HAP-1 (cell line): Measurements from ENCODE around the gene COL13A1.

Experiments
- DNase-seq, 2 experiments: peaks; one replicate each; pipeline ENCODE4 v3.0.0-alpha.2; 2016 to 2020; ENCODE audit warnings: low spot score in 2 of 2
- H3K27me3 ChIP-seq: fragments of 250-450 bp; sonication (Bioruptor Pico); 2 replicates; pipeline ENCODE4 v1.5.1; 2020; ENCODE audit warnings: low read depth, mild to moderate bottlenecking, moderate library complexity
- H3K36me3 ChIP-seq: fragments of 250-450 bp; sonication (Bioruptor Pico); replicated peaks from 2 replicates; pipeline ENCODE4 v1.5.1; 2020; ENCODE audit warnings: mild to moderate bottlenecking
- H3K4me1 ChIP-seq: fragments of 250-450 bp; sonication (Bioruptor Pico); 2 replicates; pipeline ENCODE4 v1.5.1; 2020; ENCODE audit warnings: mild to moderate bottlenecking
- H3K4me3 ChIP-seq: fragments of 250-450 bp; sonication (Bioruptor Pico); 2 replicates; pipeline ENCODE4 v1.5.1; 2020; ENCODE audit warnings: mild to moderate bottlenecking, moderate library complexity
- H3K9me3 ChIP-seq: fragments of 250-450 bp; sonication (Bioruptor Pico); 2 replicates; pipeline ENCODE4 v1.5.1; 2020; ENCODE audit warnings: mild to moderate bottlenecking, moderate library complexity
- in situ Hi-C: fragments of 300-500 bp; cut with MboI; formaldehyde crosslinking; loops from 3 replicates; pipeline ENCODE4 v1.14.3; 2020; ENCODE audit warnings: low sequenced_read_pairs, inconsistent platforms, mixed read lengths

Gene COL13A1

GRCh38 chr10:69918036-69918435, 116.3 kb downstream of the COL13A1 start:
- Histone ChIP-seq H3K9me3 (no peaks in the 10 kb centered on the region), H3K4me3 (no peak overlapping the region), H3K4me1 (no peaks in the 10 kb centered on the region), H3K36me3 (no peaks in the 10 kb centered on the region), H3K27me3 (peaks cover 2% of the 10 kb centered on the region)
- in situ Hi-C loops = loop anchor here (10.0 kb wide), 1 partner anchor 273 kb away; no protein-coding TSS in a partner anchor
- no peak for DNase-seq

GRCh38 chr10:69919250-69919649, 117.5 kb downstream of the COL13A1 start:
- Histone ChIP-seq H3K9me3 (no peaks in the 10 kb centered on the region), H3K4me1 (no peaks in the 10 kb centered on the region), H3K4me3 (no peak overlapping the region), H3K27me3 (peaks cover 2% of the 10 kb centered on the region), H3K36me3 (no peaks in the 10 kb centered on the region)
- in situ Hi-C loops = loop anchor here (10.0 kb wide), 1 partner anchor 274 kb away; no protein-coding TSS in a partner anchor
- DNase-seq = no peak

DNA sequence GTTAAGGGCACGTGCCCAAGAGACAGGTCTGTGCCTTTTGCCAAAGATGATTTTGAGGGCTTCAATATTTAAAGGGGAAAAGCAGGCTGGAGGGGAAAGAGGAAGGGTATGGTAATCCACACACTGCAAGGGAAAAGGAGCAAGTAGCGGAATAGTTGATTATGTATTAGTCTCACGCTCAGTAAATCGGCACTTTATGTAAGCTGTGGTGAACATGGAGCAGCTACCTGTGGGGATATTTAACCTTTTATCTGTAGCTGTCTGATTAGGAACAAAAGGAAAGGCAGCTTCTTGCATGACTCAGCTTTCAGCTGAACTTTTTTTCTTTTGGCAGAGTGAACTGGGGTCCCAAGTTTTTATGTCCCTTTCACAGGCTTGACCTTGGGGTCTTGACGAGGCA, 123.4 kb downstream of the COL13A1 start:
- peaks cover 2% of the 10 kb centered on the region; the same call in 1 of the 2 replicates for H3K27me3 ChIP-seq
- no peaks in the 10 kb centered on the region for H3K9me3 ChIP-seq
- no peak overlapping the region for H3K4me3 ChIP-seq
- DNase-seq = no peak
- in situ Hi-C loops = no loop called here
- no peaks in the 10 kb centered on the region for H3K4me1 ChIP-seq
- H3K36me3 ChIP-seq = no peaks in the 10 kb centered on the region

GRCh38 chr10:69928339-69928738, 126.6 kb downstream of the COL13A1 start:
- H3K27me3 ChIP-seq = peaks cover 2% of the 10 kb centered on the region; the same call in 1 of the 2 replicates
- H3K9me3 ChIP-seq = no peaks in the 10 kb centered on the region
- H3K36me3 ChIP-seq = no peaks in the 10 kb centered on the region
- DNase-seq = no peak
- no peak overlapping the region for H3K4me3 ChIP-seq
- in situ Hi-C loops = no loop called here
- no peaks in the 10 kb centered on the region for H3K4me1 ChIP-seq

DNA sequence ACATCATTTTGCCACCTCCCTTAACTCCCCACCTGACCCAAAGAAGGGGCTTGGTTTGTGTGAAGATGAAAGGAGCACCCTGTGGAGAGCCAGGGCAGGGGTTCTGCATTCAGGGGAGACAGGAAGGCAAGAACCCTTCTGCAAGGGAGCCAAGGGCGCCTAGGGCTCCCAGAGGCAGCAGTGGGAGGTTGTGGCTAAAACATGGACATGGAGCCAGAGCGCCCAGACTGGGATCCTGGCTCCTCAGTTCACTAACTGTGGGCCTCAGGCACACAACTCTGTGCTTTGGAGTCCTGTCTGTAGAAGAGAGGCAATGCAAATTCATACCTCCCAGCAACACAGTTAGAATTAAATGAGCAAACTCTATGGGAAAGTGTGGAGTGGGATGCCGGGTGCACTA, 127.9 kb downstream of the COL13A1 start:
- H3K4me3 ChIP-seq = no peak overlapping the region
- H3K4me1 ChIP-seq = no peaks in the 10 kb centered on the region
- DNase-seq = no peak
- H3K27me3 ChIP-seq = peaks cover 12% of the 10 kb centered on the region
- no peaks in the 10 kb centered on the region for H3K9me3 ChIP-seq
- no peaks in the 10 kb centered on the region for H3K36me3 ChIP-seq
- in situ Hi-C loops = no loop called here

DNA sequence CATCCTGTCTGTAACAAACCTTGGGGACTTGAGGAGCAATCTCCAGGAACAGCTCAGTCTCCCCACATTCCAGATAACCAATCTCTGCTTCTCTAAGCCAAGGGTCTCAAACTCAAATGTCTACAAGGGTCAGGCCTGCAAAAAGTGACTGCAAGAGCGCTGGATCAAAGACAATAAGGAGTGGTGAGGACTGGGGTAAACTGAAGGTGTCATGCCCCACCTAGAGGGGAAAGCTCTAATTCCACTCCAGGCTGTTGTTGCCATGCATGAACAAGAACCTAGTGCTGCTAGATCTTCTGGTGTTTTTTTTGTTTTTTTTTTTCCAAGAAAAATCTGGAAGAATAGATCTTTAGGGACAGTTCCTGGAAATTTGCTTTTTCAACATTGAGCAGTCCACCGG, 133.1 kb downstream of the COL13A1 start:
- H3K4me1 ChIP-seq = no peaks in the 10 kb centered on the region
- no peak overlapping the region for H3K4me3 ChIP-seq
- H3K9me3 ChIP-seq = no peaks in the 10 kb centered on the region
- DNase-seq = no peak
- H3K36me3 ChIP-seq = no peaks in the 10 kb centered on the region
- in situ Hi-C loops = no loop called here
- H3K27me3 ChIP-seq = peaks cover 32% of the 10 kb centered on the region

DNA sequence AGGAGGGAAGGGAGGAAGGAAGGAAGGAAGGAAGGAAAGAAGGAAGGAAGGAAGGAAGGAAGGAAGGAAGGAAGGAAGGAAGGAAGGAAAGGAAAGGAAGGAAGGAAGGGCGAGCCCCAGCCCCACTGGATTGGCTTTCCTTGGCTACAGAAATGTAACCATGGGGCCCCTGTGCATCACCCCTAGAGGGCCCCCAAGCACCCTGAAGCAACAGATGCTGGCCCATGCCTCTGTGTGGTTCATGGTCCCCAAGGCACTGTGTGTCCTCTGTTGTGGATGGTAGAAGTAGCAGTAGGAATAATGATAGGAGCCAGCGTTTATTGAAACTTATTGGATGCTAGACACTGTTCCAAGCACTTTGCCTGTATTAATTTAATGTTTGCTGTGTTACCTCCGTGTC, 134.4 kb downstream of the COL13A1 start:
- Histone ChIP-seq H3K36me3 (no peaks in the 10 kb centered on the region), H3K9me3 (no peaks in the 10 kb centered on the region), H3K27me3 (peaks cover 40% of the 10 kb centered on the region), H3K4me1 (no peaks in the 10 kb centered on the region), H3K4me3 (no peak overlapping the region)
- DNase-seq = no peak
- in situ Hi-C loops = no loop called here

DNA sequence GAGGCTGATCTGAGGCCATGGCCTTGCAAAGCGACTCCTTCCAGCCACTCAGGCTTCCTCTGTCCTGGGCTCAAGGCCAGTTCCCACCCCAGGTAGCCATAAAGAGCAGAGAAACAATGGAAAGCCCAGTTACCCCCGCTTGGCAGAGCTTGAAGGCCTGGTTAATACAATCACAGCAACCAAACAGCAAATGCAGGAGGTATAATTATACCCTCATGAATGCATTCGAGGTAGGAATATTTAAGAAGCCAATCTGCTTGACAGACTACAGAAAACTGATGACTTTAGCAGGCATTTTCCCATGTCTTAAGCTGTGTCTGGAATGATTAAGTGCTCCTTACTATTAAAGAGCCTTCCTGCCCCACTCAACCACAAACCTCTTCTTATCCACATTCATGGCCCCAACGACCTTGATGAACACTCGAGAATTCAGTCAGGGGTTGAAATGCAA, 136.9 kb downstream of the COL13A1 start:
- H3K36me3 ChIP-seq = no peaks in the 10 kb centered on the region
- in situ Hi-C loops = no loop called here

DNA sequence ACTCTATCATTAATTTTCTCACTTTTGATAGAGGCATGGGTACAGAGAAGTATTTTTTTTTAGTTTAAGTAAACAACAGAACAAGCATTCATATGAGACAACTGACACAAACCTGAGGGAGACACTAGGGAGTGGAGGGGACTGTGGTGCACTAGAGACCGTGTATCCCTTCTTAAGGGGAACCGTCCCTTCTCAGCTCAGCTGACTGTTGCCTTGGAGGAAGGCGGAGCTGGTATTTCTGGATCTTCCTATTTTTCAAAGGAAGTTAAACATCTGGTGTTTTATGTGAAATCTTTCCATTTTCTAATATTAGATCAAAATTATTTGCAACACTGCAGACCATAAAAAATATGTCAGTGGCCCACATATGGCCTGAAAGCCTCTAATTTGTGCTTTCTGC, 137.4 kb downstream of the COL13A1 start:
- H3K36me3 ChIP-seq = no peaks in the 10 kb centered on the region
- H3K27me3 ChIP-seq = peaks cover 32% of the 10 kb centered on the region
- H3K4me1 ChIP-seq = no peaks in the 10 kb centered on the region
- no peak overlapping the region for H3K4me3 ChIP-seq
- H3K9me3 ChIP-seq = no peaks in the 10 kb centered on the region
- no peak for DNase-seq
- in situ Hi-C loops = no loop called here

More for the DNA sequence above, 136.9 kb downstream of the COL13A1 start:
- H3K9me3 ChIP-seq = no peaks in the 10 kb centered on the region
- H3K27me3 ChIP-seq = peaks cover 35% of the 10 kb centered on the region
- no peak for DNase-seq
- no peak overlapping the region for H3K4me3 ChIP-seq
- no peaks in the 10 kb centered on the region for H3K4me1 ChIP-seq

GRCh38 chr10:69939481-69939880, 137.8 kb downstream of the COL13A1 start:
- H3K27me3 ChIP-seq = peaks cover 29% of the 10 kb centered on the region
- no peaks in the 10 kb centered on the region for H3K4me1 ChIP-seq
- no peaks in the 10 kb centered on the region for H3K9me3 ChIP-seq
- H3K4me3 ChIP-seq = no peak overlapping the region
- H3K36me3 ChIP-seq = no peaks in the 10 kb centered on the region
- in situ Hi-C loops = no loop called here
- no peak for DNase-seq

- Histone ChIP-seq H3K9me3 (no peaks in the 10 kb centered on the region), H3K4me1 (no peaks in the 10 kb centered on the region), H3K36me3 (no peaks in the 10 kb centered on the region), H3K4me3 (no peak overlapping the region), H3K27me3 (peaks cover 25% of the 10 kb centered on the region)
- in situ Hi-C loops = no loop called here
- no peak for DNase-seq
These were observed 140.0 kb downstream of the COL13A1 start for GRCh38 chr10:69941730-69942129.

DNA sequence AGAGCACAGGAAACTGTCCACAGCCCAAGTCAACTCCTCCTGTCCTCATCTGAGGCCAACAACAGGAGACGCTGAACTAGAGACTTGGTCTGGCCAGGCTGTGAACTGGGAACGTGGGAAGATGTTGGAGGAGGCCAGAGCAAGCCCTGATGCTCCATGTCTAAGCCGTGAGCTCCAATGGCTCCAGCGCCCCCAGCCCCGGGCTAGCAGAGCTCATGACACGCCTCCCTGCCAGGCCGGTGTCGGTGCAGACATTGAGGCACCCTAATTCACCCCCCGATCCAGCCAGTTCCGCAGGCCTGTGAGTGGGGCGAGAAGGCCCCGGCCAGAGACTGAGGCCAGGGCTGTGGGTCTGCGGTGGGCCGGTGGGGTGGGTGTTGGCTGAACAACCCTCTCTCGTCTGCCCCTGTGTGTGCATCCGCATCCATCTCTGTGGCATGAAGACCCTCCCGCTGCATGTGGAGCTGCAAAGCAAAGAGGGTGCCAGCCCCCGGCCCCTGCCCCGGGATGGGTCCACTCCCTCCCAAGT, 141.7 kb downstream of the COL13A1 start:
- in situ Hi-C loops = no loop called here
- no peaks in the 10 kb centered on the region for H3K4me1 ChIP-seq
- DNase-seq = no peak
- no peak overlapping the region for H3K4me3 ChIP-seq
- no peaks in the 10 kb centered on the region for H3K36me3 ChIP-seq
- H3K27me3 ChIP-seq = peaks cover 15% of the 10 kb centered on the region
- H3K9me3 ChIP-seq = no peaks in the 10 kb centered on the region

DNA sequence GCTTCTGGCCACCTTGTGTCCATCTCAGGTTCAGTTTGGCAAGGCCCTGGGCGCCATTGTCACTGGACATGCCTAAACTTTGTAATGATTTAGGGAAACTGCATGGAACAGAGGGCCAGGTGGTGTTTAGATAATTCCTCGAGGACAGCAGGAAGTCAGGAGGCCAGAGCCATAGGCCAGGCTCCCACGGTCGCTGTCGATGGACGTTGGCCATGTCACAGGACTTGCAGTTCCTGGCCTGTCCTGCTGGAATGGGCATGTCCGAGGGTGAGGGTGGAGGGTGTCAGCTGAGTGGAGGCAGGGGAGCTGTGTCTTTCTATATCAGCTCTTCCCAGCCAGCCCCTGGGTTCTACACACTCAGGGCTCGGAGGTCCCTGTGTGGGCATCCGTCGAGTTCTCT, 143.1 kb downstream of the COL13A1 start:
- Histone ChIP-seq H3K9me3 (no peaks in the 10 kb centered on the region), H3K27me3 (peaks cover 8% of the 10 kb centered on the region), H3K4me3 (no peak overlapping the region), H3K36me3 (no peaks in the 10 kb centered on the region), H3K4me1 (no peaks in the 10 kb centered on the region)
- DNase-seq = no peak
- in situ Hi-C loops = no loop called here

GRCh38 chr10:69948261-69948660, 146.6 kb downstream of the COL13A1 start:
- Histone ChIP-seq H3K9me3 (no peaks in the 10 kb centered on the region), H3K4me3 (no peak overlapping the region), H3K27me3 (no peaks in the 10 kb centered on the region), H3K4me1 (peaks cover 8% of the 10 kb centered on the region), H3K36me3 (no peaks in the 10 kb centered on the region)
- no peak for DNase-seq
- in situ Hi-C loops = no loop called here

GRCh38 chr10:69949770-69950169, 148.1 kb downstream of the COL13A1 start:
- H3K36me3 ChIP-seq = no peaks in the 10 kb centered on the region
- no peaks in the 10 kb centered on the region for H3K9me3 ChIP-seq
- H3K27me3 ChIP-seq = no peaks in the 10 kb centered on the region
- peaks cover 8% of the 10 kb centered on the region for H3K4me1 ChIP-seq
- DNase-seq = no peak
- in situ Hi-C loops = no loop called here
- H3K4me3 ChIP-seq = no peak overlapping the region
